Keratinocyte (primary cell): Measurements from ENCODE around the gene USP13. TPM values are rescaled to one million over a fixed set of nuclear protein-coding genes. Genes with fewer than 3 reads are reported as not detected.

Source experiments
- DNase-seq: peaks from one replicate; pipeline ENCODE4 v3.0.0-alpha.2; 2011; ENCODE audit warnings: low read depth, missing footprints, low spot score
- FAIRE-seq: peaks from 2 replicates; lab custom pipeline; 2011; peaks lifted over from hg19 to GRCh38; lab: Jason Lieb, UNC
- H2AFZ ChIP-seq: 2 replicates; pipeline ENCODE4 v1.6.0; 2012; ENCODE audit warnings: low read length, control low read depth, inconsistent platforms; ENCODE audit not compliant: control insufficient read depth
- H3K27ac ChIP-seq: 2 replicates; pipeline ENCODE4 v1.5.1; 2011; ENCODE audit warnings: low read length; ENCODE audit not compliant: control insufficient read depth, insufficient read depth
- H3K27me3 ChIP-seq: 3 replicates; pipeline ENCODE4 v1.6.0; 2011; ENCODE audit warnings: low read length; ENCODE audit not compliant: control insufficient read depth, insufficient read depth; ENCODE audit errors: extremely low read depth
- H3K36me3 ChIP-seq, 2 experiments: 2 replicates in 1 of 2; 3 replicates in 1 of 2; pipeline ENCODE4 v1.5.1; 2011; ENCODE audit warnings: low read length in 2 of 2, mild to moderate bottlenecking in 1 of 2; ENCODE audit not compliant: control insufficient read depth in 2 of 2, insufficient read depth in 2 of 2; ENCODE audit errors: extremely low read depth in 1 of 2
- H3K4me1 ChIP-seq: 3 replicates; pipeline ENCODE4 v1.5.1; 2011; ENCODE audit warnings: low read length; ENCODE audit not compliant: control insufficient read depth, insufficient read depth; ENCODE audit errors: extremely low read depth
- H3K4me2 ChIP-seq: 3 replicates; pipeline ENCODE4 v1.6.0; 2011; ENCODE audit warnings: low read depth, low read length; ENCODE audit not compliant: control insufficient read depth, insufficient read depth; ENCODE audit errors: extremely low read depth
- H3K4me3 ChIP-seq, 3 experiments: fragments of 200-600 bp in 1 of 3; sonication (generic) in 1 of 3; 2 replicates in 2 of 3; 3 replicates in 1 of 3; pipeline ENCODE4 v1.5.1; 2011 to 2016; ENCODE audit warnings: low read length in 3 of 3, mild to moderate bottlenecking in 3 of 3, control low read depth in 2 of 3, inconsistent platforms in 1 of 3, low read depth in 1 of 3, mixed read lengths in 1 of 3, mixed run types in 1 of 3, moderate library complexity in 1 of 3; ENCODE audit not compliant: control insufficient read depth in 2 of 3, insufficient read depth in 2 of 3; ENCODE audit errors: extremely low read depth in 1 of 3
- H3K79me2 ChIP-seq: 2 replicates; pipeline ENCODE4 v1.6.0; 2012; ENCODE audit warnings: low read length; ENCODE audit not compliant: control insufficient read depth, insufficient read depth
- H3K9ac ChIP-seq: 3 replicates; pipeline ENCODE4 v1.6.0; 2011; ENCODE audit warnings: low read length; ENCODE audit not compliant: control insufficient read depth, insufficient read depth; ENCODE audit errors: extremely low read depth
- H3K9me1 ChIP-seq: 3 replicates; pipeline ENCODE4 v1.6.0; 2011; ENCODE audit warnings: low read length; ENCODE audit not compliant: control insufficient read depth, insufficient read depth; ENCODE audit errors: extremely low read depth
- H3K9me3 ChIP-seq: 2 replicates; pipeline ENCODE4 v1.5.1; 2012; ENCODE audit warnings: low read depth, low read length; ENCODE audit not compliant: control insufficient read depth
- H4K20me1 ChIP-seq: 3 replicates; pipeline ENCODE4 v1.6.0; 2011; ENCODE audit warnings: low read length; ENCODE audit not compliant: control insufficient read depth, insufficient read depth; ENCODE audit errors: extremely low read depth
- CTCF ChIP-seq, 3 experiments: IDR thresholded peaks in 1 of 3; conservative IDR thresholded peaks in 1 of 3; optimal IDR thresholded peaks in 1 of 3; 2 replicates in 2 of 3; 3 replicates in 1 of 3; pipeline versions ENCODE3 to v1.5.1; 2011; ENCODE audit warnings: low read length in 3 of 3, mild to moderate bottlenecking in 3 of 3, moderate library complexity in 2 of 3, control low read depth in 1 of 3, inconsistent platforms in 1 of 3; ENCODE audit not compliant: insufficient read depth in 2 of 3; ENCODE audit errors: extremely low read depth in 1 of 3
- EZH2 ChIP-seq: IDR thresholded peaks from one replicate; pipeline ENCODE4 v1.6.1; 2012; ENCODE audit warnings: inconsistent platforms, mild to moderate bottlenecking, low read length, moderate library complexity
- dilution Hi-C: fragments of 300-500 bp; cut with MboI; formaldehyde crosslinking; loops from one replicate; pipeline ENCODE4 v1.7.0; 2020; ENCODE audit warnings: low sequenced_read_pairs; ENCODE audit not compliant: extremely low pct_ligation_motif_present
- polyA plus RNA-seq, 5 experiments: library from polyadenylated mRNA; depleted of rRNA in 3 of 5; stranded (reverse) in 3 of 5; stranded (forward) in 1 of 5; unstranded in 1 of 5; fragments of >200 nt; gene quantifications; 1 replicate in 1 of 5; 2 replicates in 3 of 5; 3 replicates in 1 of 5; pipeline versions ENCODE4 v1.2.1 to v1.2.3, GENCODE V29; 2011 to 2012; ENCODE audit warnings: missing spikeins in 2 of 5, low read depth in 1 of 5, low replicate concordance in 1 of 5

The USP13 gene
- polyA plus RNA-seq, 1 donor (not counting 4 experiments of a cell fraction or from before 2014, with no cell fraction given): 3.3 TPM

- no peak overlapping the region for H3K27ac ChIP-seq
- FAIRE-seq (no peak), DNase-seq (no peak)
- no peaks in the 10 kb centered on the region for H3K9me1 ChIP-seq
- H3K4me2 ChIP-seq: no peak overlapping the region
- dilution Hi-C loops: no loop called here
- H3K4me3 ChIP-seq: no peak overlapping the region
- H3K9ac ChIP-seq: no peak overlapping the region
- H3K4me1 ChIP-seq: no peaks in the 10 kb centered on the region
- H3K27me3 ChIP-seq: no peaks in the 10 kb centered on the region
- no peaks in the 10 kb centered on the region for H4K20me1 ChIP-seq
- no peak overlapping the region for H2AFZ ChIP-seq
- TF ChIP-seq CTCF (optimal IDR thresholded peaks at IDR 0.05 in 1 of 3, IDR thresholded peaks at IDR 0.05 in 1 of 3, conservative IDR thresholded peaks at IDR 0.05 in 1 of 3; ENCODE audit: extremely low read depth in 1 of 3, insufficient read depth in 2 of 3, low read length in 3 of 3) (no peak), EZH2 (no peak)
- no peaks in the 10 kb centered on the region for H3K36me3 ChIP-seq
- H3K79me2 ChIP-seq: no peaks in the 10 kb centered on the region
- no peaks in the 10 kb centered on the region for H3K9me3 ChIP-seq
Observed at GRCh38 chr3:179719048-179719734, 66.4 kb downstream of the USP13 start.

- dilution Hi-C loops: no loop called here
- H3K4me1 ChIP-seq: no peaks in the 10 kb centered on the region
- FAIRE-seq: no peak
Observed at GRCh38 chr3:179720196-179720595, 67.4 kb downstream of the USP13 start.

More at GRCh38 chr3:179720196-179720595, 67.4 kb downstream of the USP13 start:
- H3K9ac ChIP-seq: no peak overlapping the region
- TF ChIP-seq EZH2: no peak
- no peak for TF ChIP-seq CTCF (optimal IDR thresholded peaks at IDR 0.05 in 1 of 3, IDR thresholded peaks at IDR 0.05 in 1 of 3, conservative IDR thresholded peaks at IDR 0.05 in 1 of 3; ENCODE audit: extremely low read depth in 1 of 3, insufficient read depth in 2 of 3, low read length in 3 of 3)
- no peak overlapping the region for H3K4me3 ChIP-seq
- no peaks in the 10 kb centered on the region for H4K20me1 ChIP-seq
- no peak for DNase-seq
- no peak overlapping the region for H2AFZ ChIP-seq
- no peaks in the 10 kb centered on the region for H3K79me2 ChIP-seq
- no peaks in the 10 kb centered on the region for H3K27me3 ChIP-seq
- no peak overlapping the region for H3K27ac ChIP-seq
- no peaks in the 10 kb centered on the region for H3K9me1 ChIP-seq
- H3K36me3 ChIP-seq: no peaks in the 10 kb centered on the region
- no peaks in the 10 kb centered on the region for H3K9me3 ChIP-seq
- no peak overlapping the region for H3K4me2 ChIP-seq
